CD4-positive, alpha-beta T cell (primary cell): ENCODE results near the gene TLX2. TPM values are rescaled to one million over a fixed set of nuclear protein-coding genes. Genes with fewer than 3 reads are reported as not detected.

Experiments used
- ATAC-seq: fragments of 200-7000 bp; cut with Tn5 transposase; one replicate; pipeline ENCODE4 v1.10.0; 2022; ENCODE audit warnings: mild to moderate bottlenecking; ENCODE audit not compliant: poor library complexity
- CTCF ChIA-PET: fragments of 350-600 bp; sonication (Branson Sonifier 250); formaldehyde crosslinking; loops from one replicate; lab custom pipeline; 2021; ENCODE audit warnings: antibody characterized with exemption, inconsistent platforms; lab: Charles Lee
- POLR2A ChIA-PET: fragments of 350-600 bp; sonication (Branson Sonifier 250); formaldehyde crosslinking; loops from one replicate; lab custom pipeline; 2021; ENCODE audit warnings: antibody characterized with exemption, inconsistent platforms; lab: Charles Lee
- DNase-seq, 14 experiments: peaks; one replicate each; pipeline ENCODE4 v3.0.0-alpha.2; 2013 to 2020; ENCODE audit warnings: mixed read lengths in 2 of 14
- H3K27ac ChIP-seq, 2 donors: one replicate each; pipeline versions ENCODE4 v1.5.1 to v1.7.0; 2013; ENCODE audit warnings: low read length in 2 of 2, low read depth in 1 of 2, mild to moderate bottlenecking in 1 of 2
- H3K27me3 ChIP-seq, 2 experiments: 1 replicate in 1 of 2; 2 replicates in 1 of 2; pipeline versions ENCODE4 v1.6.1 to v1.7.0; 2013; ENCODE audit warnings: low read length in 2 of 2, control low read depth in 1 of 2, mild to moderate bottlenecking in 1 of 2, moderate library complexity in 1 of 2; ENCODE audit not compliant: insufficient read depth in 2 of 2, control insufficient read depth in 1 of 2
- H3K36me3 ChIP-seq: one replicate; pipeline ENCODE4 v1.6.1; 2013; ENCODE audit warnings: low read length, control low read depth; ENCODE audit not compliant: insufficient read depth
- H3K4me1 ChIP-seq: one replicate; pipeline ENCODE4 v1.6.1; 2013; ENCODE audit warnings: low read length, control low read depth; ENCODE audit not compliant: insufficient read depth
- H3K4me3 ChIP-seq: one replicate; pipeline ENCODE4 v1.5.1; 2013; ENCODE audit warnings: mild to moderate bottlenecking, low read length, moderate library complexity
- H3K9me3 ChIP-seq, 2 experiments: 1 replicate in 1 of 2; 2 replicates in 1 of 2; pipeline versions ENCODE4 v1.6.1 to v1.7.0; 2013; ENCODE audit warnings: low read length in 2 of 2, mild to moderate bottlenecking in 2 of 2, control low read depth in 1 of 2, moderate library complexity in 1 of 2; ENCODE audit not compliant: control insufficient read depth in 1 of 2, insufficient read depth in 1 of 2
- H3K27ac Mint-ChIP-seq: one replicate; pipeline ENCODE4 v1.8.0; 2020; ENCODE audit warnings: mixed read lengths
- H3K27me3 Mint-ChIP-seq: one replicate; pipeline ENCODE4 v1.8.0; 2021; ENCODE audit warnings: mixed read lengths
- H3K36me3 Mint-ChIP-seq: one replicate; pipeline ENCODE4 v1.8.0; 2021; ENCODE audit warnings: low read depth, mixed read lengths
- H3K4me1 Mint-ChIP-seq: one replicate; pipeline ENCODE4 v1.8.0; 2021; ENCODE audit warnings: low read depth, mixed read lengths
- H3K4me3 Mint-ChIP-seq: one replicate; pipeline ENCODE4 v1.8.0; 2020; ENCODE audit warnings: mild to moderate bottlenecking, mixed read lengths
- H3K9me3 Mint-ChIP-seq: one replicate; pipeline ENCODE4 v1.8.0; 2020; ENCODE audit warnings: mixed read lengths
- intact Hi-C, 2 experiments: fragments of 100-400 bp; cut with DNase I in 1 of 2; cut with micrococcal nuclease in 1 of 2; formaldehyde crosslinking; loops; one replicate each; pipeline versions ENCODE4 v1.15.1 to v1.9.0; 2023 to 2025; cut with DNase I, micrococcal nuclease
- total RNA-seq, 174 experiments: library from RNA in 2 of 174; stranded (reverse) in 2 of 174; gene quantifications; one replicate each; pipeline ENCODE4 v1.2.3 and lab custom pipeline; 2021 to 2026
- TF ChIP-seq, protein P1 (sequence below): fragments of 200-600 bp; IDR thresholded peaks from one replicate; pipeline ENCODE4 v1.8.0; 2022; ENCODE audit warnings: antibody characterized with exemption, mild to moderate bottlenecking

Gene TLX2
- total RNA-seq, 2 experiments from 2014 or later: 0.14 to 0.30 TPM

DNA sequence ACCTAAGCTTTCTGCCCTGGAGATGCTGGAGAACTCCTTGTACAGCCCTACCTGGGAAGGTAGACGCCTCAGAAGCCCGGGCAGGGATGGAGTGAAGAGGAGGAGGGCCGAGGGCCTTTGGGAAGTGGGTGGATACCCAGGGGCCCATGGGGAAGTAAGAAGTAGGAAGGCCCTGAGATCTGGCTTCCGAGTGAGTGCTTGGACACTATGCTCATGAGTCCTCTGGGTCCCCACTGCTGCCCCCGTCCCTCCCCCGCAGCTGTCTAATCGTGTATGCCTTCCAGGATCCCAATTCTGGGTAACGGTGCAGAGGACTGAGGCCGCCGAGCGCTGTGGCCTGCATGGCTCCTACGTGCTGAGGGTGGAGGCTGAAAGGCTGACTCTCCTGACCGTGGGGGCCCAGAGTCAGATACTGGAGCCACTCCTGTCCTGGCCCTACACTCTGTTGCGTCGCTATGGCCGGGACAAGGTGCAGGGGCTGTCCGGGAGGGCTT, 41.4 kb downstream of the TLX2 start:
- CTCF ChIA-PET: interaction anchor here (1.3 kb wide), 1 partner anchor 24 kb away, joined by 4 read pairs; no protein-coding TSS in a partner anchor
- H3K9me3 ChIP-seq: peaks cover 0 to 4% of the 10 kb centered on the region in 2 experiments

GRCh38 chr2:74556159-74556558, 41.9 kb downstream of the TLX2 start:
- Mint-ChIP-seq H3K4me3 (peak overlapping the region; percentile 94), H3K27ac (peak overlapping the region; percentile 84), H3K4me1 (peaks cover 12% of the 10 kb centered on the region), H3K9me3 (no peaks in the 10 kb centered on the region), H3K36me3 (peaks cover 14% of the 10 kb centered on the region), H3K27me3 (peaks cover 15% of the 10 kb centered on the region)
- CTCF ChIA-PET: interaction anchor here (1.3 kb wide), 1 partner anchor 24 kb away, joined by 4 read pairs; no protein-coding TSS in a partner anchor
- ATAC-seq (no peak), DNase-seq (no peak)
- TF ChIP-seq, protein P1, sequence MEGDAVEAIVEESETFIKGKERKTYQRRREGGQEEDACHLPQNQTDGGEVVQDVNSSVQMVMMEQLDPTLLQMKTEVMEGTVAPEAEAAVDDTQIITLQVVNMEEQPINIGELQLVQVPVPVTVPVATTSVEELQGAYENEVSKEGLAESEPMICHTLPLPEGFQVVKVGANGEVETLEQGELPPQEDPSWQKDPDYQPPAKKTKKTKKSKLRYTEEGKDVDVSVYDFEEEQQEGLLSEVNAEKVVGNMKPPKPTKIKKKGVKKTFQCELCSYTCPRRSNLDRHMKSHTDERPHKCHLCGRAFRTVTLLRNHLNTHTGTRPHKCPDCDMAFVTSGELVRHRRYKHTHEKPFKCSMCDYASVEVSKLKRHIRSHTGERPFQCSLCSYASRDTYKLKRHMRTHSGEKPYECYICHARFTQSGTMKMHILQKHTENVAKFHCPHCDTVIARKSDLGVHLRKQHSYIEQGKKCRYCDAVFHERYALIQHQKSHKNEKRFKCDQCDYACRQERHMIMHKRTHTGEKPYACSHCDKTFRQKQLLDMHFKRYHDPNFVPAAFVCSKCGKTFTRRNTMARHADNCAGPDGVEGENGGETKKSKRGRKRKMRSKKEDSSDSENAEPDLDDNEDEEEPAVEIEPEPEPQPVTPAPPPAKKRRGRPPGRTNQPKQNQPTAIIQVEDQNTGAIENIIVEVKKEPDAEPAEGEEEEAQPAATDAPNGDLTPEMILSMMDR: no peak
- Histone ChIP-seq H3K27ac (no peak overlapping the region), H3K36me3 (peaks cover 12% of the 10 kb centered on the region), H3K4me1 (peaks cover 28% of the 10 kb centered on the region), H3K9me3 (peaks cover 0 to 4% of the 10 kb centered on the region in 2 experiments), H3K27me3 (no peaks in the 10 kb centered on the region), H3K4me3 (no peak overlapping the region)
- POLR2A ChIA-PET: no interaction called here
- intact Hi-C loops: loop anchor here in 1 of 2 experiments (10.0 kb wide), 1 partner anchor 99 kb away; the partner anchor contains the start of gene SEMA4F

More for the DNA sequence above, 41.4 kb downstream of the TLX2 start:
- H3K27me3 Mint-ChIP-seq: peaks cover 16% of the 10 kb centered on the region
- H3K9me3 Mint-ChIP-seq: no peaks in the 10 kb centered on the region
- ATAC-seq (no peak), DNase-seq (peak in 2 of 14 experiments; percentile 28 to 33)
- H3K4me3 Mint-ChIP-seq: peak overlapping the region; percentile 94
- Histone ChIP-seq H3K4me1 (peaks cover 28% of the 10 kb centered on the region), H3K27me3 (no peaks in the 10 kb centered on the region), H3K4me3 (peak overlapping the region; percentile 80), H3K27ac (no peak overlapping the region), H3K36me3 (peaks cover 12% of the 10 kb centered on the region)
- H3K36me3 Mint-ChIP-seq: peaks cover 14% of the 10 kb centered on the region
- intact Hi-C loops: loop anchor here in 1 of 2 experiments (10.0 kb wide), 1 partner anchor 99 kb away; the partner anchor contains the start of gene SEMA4F
- peaks cover 12% of the 10 kb centered on the region for H3K4me1 Mint-ChIP-seq
- TF ChIP-seq, protein P1: no peak
- peak overlapping the region; percentile 84 for H3K27ac Mint-ChIP-seq
- POLR2A ChIA-PET: no interaction called here

DNA sequence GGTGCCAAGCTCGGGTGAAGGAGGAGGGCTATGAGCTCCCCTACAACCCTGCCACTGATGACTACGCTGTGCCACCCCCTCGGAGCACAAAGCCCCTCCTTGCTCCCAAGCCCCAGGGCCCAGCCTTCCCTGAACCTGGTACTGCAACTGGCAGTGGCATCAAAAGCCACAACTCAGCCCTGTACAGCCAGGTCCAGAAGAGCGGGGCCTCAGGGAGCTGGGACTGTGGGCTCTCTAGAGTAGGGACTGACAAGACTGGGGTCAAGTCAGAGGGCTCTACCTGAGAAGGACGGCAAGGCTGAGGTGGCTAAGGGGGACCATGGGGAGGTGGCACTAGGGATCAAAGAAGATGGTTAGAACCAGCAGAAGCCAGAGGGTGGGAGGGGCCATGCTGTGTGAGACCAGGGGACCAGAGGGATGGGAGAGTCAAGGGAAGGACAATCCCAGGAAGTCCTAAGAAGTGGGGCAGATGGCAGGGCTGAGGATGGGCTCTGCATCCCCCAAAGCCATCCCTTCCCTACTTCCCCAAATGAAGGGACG, 42.7 kb downstream of the TLX2 start:
- Mint-ChIP-seq H3K4me3 (peak overlapping the region; percentile 94), H3K27ac (peak overlapping the region; percentile 84), H3K27me3 (peaks cover 15% of the 10 kb centered on the region), H3K4me1 (peaks cover 12% of the 10 kb centered on the region), H3K36me3 (peaks cover 14% of the 10 kb centered on the region), H3K9me3 (no peaks in the 10 kb centered on the region)
- H3K4me3 ChIP-seq: no peak overlapping the region
- peaks cover 12% of the 10 kb centered on the region for H3K36me3 ChIP-seq
- peaks cover 28% of the 10 kb centered on the region for H3K4me1 ChIP-seq
- POLR2A ChIA-PET: interaction anchor here (1.4 to 1.9 kb wide), 2 partner anchors 10 to 84 kb away, joined by 4 to 5 read pairs; partner anchors contain the start of gene MRPL53
- no peaks in the 10 kb centered on the region for H3K27me3 ChIP-seq
- TF ChIP-seq, protein P1: no peak
- no peak for ATAC-seq
- no peak overlapping the region for H3K27ac ChIP-seq
- DNase-seq: no peak
- intact Hi-C loops: loop anchor here in 1 of 2 experiments (10.0 kb wide), 1 partner anchor 98 kb away; the partner anchor contains the start of gene SEMA4F
- CTCF ChIA-PET: no interaction called here
- H3K9me3 ChIP-seq: peaks cover 0 to 4% of the 10 kb centered on the region in 2 experiments
